GM10248 (cell line): ENCODE data around the gene GSK3A.

Source experiments
- CTCF ChIA-PET: fragments of 300-600 bp; sonication (Branson Sonifier 250); formaldehyde crosslinking; extraction: SDS; loops from one replicate; lab custom pipeline; 2021; ENCODE audit warnings: antibody characterized with exemption; lab: Yijun Ruan, JAX
- POLR2A ChIA-PET: fragments of 350-650 bp; sonication (Branson Sonifier 250); formaldehyde crosslinking; extraction: SDS; loops from one replicate; lab custom pipeline; 2020; ENCODE audit warnings: antibody characterized with exemption; lab: Yijun Ruan, JAX
- DNase-seq: peaks from one replicate; pipeline ENCODE4 v3.0.0; 2012; ENCODE audit errors: extremely low spot score
- CTCF ChIP-seq: IDR thresholded peaks from 2 replicates; pipeline ENCODE4 v1.5.1; 2012; ENCODE audit warnings: mild to moderate bottlenecking, low read depth; ENCODE audit errors: extremely low read depth, missing control alignments, control extremely low read depth

GSK3A gene

DNA sequence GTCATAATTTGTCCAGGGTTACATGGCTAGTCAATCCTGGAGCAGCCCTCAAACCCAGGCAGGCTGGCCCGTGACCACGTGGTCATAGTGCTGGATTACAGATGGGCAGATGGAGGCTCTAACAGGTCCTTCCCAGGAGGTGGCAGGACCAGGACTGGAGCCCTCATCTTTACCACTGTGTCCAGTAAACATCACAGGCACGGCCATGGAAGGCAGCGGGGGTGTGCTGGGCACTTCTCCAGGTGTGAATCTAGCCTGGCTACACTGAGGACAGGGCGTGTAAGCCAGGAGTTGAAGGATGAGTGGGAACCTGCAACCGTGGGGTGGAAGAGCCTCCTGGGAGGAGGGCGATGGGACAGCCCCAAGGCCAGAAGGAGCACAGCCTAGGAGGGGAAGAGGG, 32.7 kb upstream of the GSK3A start:
- no peak for DNase-seq
- ChIA-PET CTCF (no interaction called here), POLR2A (no interaction called here)
- TF ChIP-seq CTCF, result no peak

DNA sequence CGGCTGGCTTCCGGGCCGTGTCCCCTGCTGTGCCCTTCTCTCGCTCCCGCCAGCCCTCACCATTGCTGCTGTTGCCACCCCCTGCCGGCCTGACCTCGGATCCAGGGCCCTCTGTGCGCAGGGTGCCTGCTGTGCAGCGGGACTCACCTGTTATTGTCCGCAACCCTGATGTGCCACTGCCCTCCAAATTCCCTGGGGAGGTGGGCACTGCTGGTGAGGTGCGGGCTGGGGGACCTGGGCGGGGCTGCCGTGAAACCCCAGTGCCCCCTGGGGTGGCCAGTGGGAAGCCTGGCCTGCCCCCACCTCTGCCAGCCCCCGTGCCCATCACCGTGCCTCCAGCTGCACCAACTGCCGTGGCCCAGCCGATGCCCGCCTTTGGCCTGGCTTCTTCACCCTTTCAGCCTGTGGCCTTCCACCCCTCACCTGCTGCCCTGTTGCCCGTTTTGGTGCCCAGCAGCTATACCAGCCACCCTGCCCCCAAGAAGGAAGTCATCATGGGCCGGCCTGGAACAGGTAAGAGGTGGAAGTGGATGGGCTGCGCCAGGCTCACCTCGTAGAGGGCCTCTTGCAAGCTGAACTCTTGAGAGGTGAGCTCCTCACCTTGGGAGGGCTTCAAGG, 31.8 kb upstream of the GSK3A start:
- POLR2A ChIA-PET, result no interaction called here
- CTCF ChIA-PET, result no interaction called here
- TF ChIP-seq CTCF, result no peak
- no peak for DNase-seq

DNA sequence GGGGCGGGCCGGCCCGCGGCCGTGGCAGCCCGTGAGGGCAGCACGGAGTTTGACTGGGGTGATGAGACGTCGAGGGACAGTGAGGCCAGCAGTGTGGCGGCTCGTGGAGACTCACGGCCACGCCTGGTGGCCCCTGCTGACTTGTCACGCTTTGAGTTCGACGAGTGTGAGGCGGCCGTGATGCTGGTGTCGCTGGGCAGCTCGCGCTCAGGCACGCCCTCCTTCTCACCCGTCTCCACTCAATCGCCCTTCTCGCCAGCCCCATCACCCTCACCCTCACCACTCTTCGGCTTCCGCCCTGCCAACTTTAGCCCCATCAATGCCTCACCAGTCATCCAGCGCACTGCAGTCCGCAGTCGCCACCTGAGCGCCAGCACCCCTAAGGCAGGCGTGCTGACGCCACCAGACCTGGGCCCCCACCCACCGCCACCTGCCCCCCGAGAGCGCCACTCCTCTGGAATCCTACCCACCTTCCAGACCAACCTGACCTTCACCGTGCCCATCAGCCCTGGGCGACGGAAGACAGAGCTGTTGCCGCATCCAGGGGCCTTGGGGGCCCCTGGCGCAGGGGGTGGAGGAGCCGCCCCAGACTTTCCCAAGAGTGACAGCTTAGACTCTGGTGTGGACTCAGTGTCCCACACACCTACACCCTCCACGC, 31.1 kb upstream of the GSK3A start:
- no peak for DNase-seq
- no peak for TF ChIP-seq CTCF
- ChIA-PET POLR2A (no interaction called here), CTCF (no interaction called here)

- ChIA-PET CTCF (no interaction called here), POLR2A (no interaction called here)
- no peak for TF ChIP-seq CTCF
- no peak for DNase-seq
Observed at GRCh38 chr19:42272989-42273406, 30.6 kb upstream of the GSK3A start.

GRCh38 chr19:42272535-42272897, 30.1 kb upstream of the GSK3A start:
- DNase-seq, result no peak
- ChIA-PET CTCF (no interaction called here), POLR2A (interaction anchor here (0.5 kb wide), 1 partner anchor 175 kb away, joined by 3 read pairs; no protein-coding TSS in a partner anchor)
- no peak for TF ChIP-seq CTCF

GRCh38 chr19:42271861-42272534, 29.6 kb upstream of the GSK3A start:
- TF ChIP-seq CTCF, result no peak
- POLR2A ChIA-PET, result interaction anchor here (0.5 kb wide), 1 partner anchor 175 kb away, joined by 3 read pairs; no protein-coding TSS in a partner anchor
- no peak for DNase-seq
- CTCF ChIA-PET, result interaction anchor here (3.2 kb wide), 1 partner anchor 8 kb away, joined by 30 read pairs; no protein-coding TSS in a partner anchor
